Cardiac muscle cell (in vitro differentiated cells and primary cell): ENCODE data around the gene HPGDS. TPM values are rescaled to one million over a fixed set of nuclear protein-coding genes. Genes with fewer than 3 reads are reported as not detected.

ENCODE experiments used
- DNase-seq, 2 donors: peaks; one replicate each; pipeline versions ENCODE4 v3.0.0 to v3.0.0-alpha.2; 2010 to 2017; ENCODE audit warnings: low read depth in 1 of 2, low spot score in 1 of 2
- H3K27ac ChIP-seq: fragments of 200-600 bp; sonication (generic); 2 replicates; pipeline ENCODE4 v1.5.1; 2016
- H3K27me3 ChIP-seq: fragments of 200-600 bp; sonication (generic); 2 replicates; pipeline ENCODE4 v1.6.0; 2016; ENCODE audit warnings: control low read depth
- H3K36me3 ChIP-seq: fragments of 200-600 bp; sonication (generic); 2 replicates; pipeline ENCODE4 v1.5.1; 2016; ENCODE audit warnings: control low read depth
- H3K4me1 ChIP-seq: fragments of 200-600 bp; sonication (generic); 2 replicates; pipeline ENCODE4 v1.8.1; 2017; ENCODE audit warnings: low read depth, mild to moderate bottlenecking, mixed run types
- H3K4me3 ChIP-seq: fragments of 200-600 bp; sonication (generic); 2 replicates; pipeline ENCODE4 v1.5.1; 2016; ENCODE audit warnings: mild to moderate bottlenecking
- H3K9me3 ChIP-seq: fragments of 200-600 bp; sonication (generic); 2 replicates; pipeline ENCODE4 v1.5.1; 2017; ENCODE audit warnings: low read depth, mild to moderate bottlenecking, control low read depth
- CTCF ChIP-seq: IDR thresholded peaks from 2 replicates; pipeline ENCODE4 v1.5.1; 2012; ENCODE audit warnings: low read depth, mild to moderate bottlenecking, low read length
- polyA plus RNA-seq: library from polyadenylated mRNA; unstranded; fragments of >200 nt; fragmentation: Nextera tagmentation; extraction: Ambion mirVana; gene quantifications from 2 replicates; pipeline ENCODE4 v1.2.1, GENCODE V29; 2016
- total RNA-seq: library from RNA; depleted of rRNA; stranded (reverse); fragments of >200 nt; gene quantifications from 2 replicates; pipeline ENCODE4 v1.2.3, GENCODE V29; 2016

The HPGDS gene
- total and polyA plus RNA-seq, 2 experiments from 2014 or later = not detected

- Histone ChIP-seq H3K4me1 (no peaks in the 10 kb centered on the region), H3K27ac (no peak overlapping the region), H3K36me3 (no peaks in the 10 kb centered on the region), H3K27me3 (no peaks in the 10 kb centered on the region), H3K4me3 (no peak overlapping the region), H3K9me3 (no peaks in the 10 kb centered on the region)
- no peak for TF ChIP-seq CTCF
- no peak for DNase-seq
These were observed 28.1 kb upstream of the HPGDS start for GRCh38 chr4:94370533-94371254.

- no peaks in the 10 kb centered on the region for H3K27me3 ChIP-seq
These were observed 26.4 kb upstream of the HPGDS start for GRCh38 chr4:94369046-94369445.

GRCh38 chr4:94368459-94368858 lies 25.8 kb upstream of the HPGDS start:
- Histone ChIP-seq H3K36me3 (no peaks in the 10 kb centered on the region), H3K27ac (no peak overlapping the region), H3K9me3 (no peaks in the 10 kb centered on the region), H3K27me3 (no peaks in the 10 kb centered on the region), H3K4me1 (no peaks in the 10 kb centered on the region), H3K4me3 (no peak overlapping the region)
- no peak for TF ChIP-seq CTCF
- DNase-seq = no peak

More at GRCh38 chr4:94369046-94369445, 26.4 kb upstream of the HPGDS start:
- Histone ChIP-seq H3K36me3 (no peaks in the 10 kb centered on the region), H3K27ac (no peak overlapping the region), H3K4me1 (no peaks in the 10 kb centered on the region), H3K9me3 (no peaks in the 10 kb centered on the region), H3K4me3 (no peak overlapping the region)
- no peak for TF ChIP-seq CTCF
- DNase-seq = no peak

GRCh38 chr4:94365304-94365703 lies 22.7 kb upstream of the HPGDS start:
- Histone ChIP-seq H3K27me3 (no peaks in the 10 kb centered on the region), H3K9me3 (no peaks in the 10 kb centered on the region), H3K36me3 (no peaks in the 10 kb centered on the region), H3K4me3 (no peak overlapping the region), H3K27ac (no peak overlapping the region), H3K4me1 (no peaks in the 10 kb centered on the region)
- DNase-seq = no peak
- no peak for TF ChIP-seq CTCF

GRCh38 chr4:94364527-94364926 lies 21.9 kb upstream of the HPGDS start:
- Histone ChIP-seq H3K9me3 (no peaks in the 10 kb centered on the region), H3K36me3 (no peaks in the 10 kb centered on the region), H3K27ac (no peak overlapping the region), H3K4me1 (no peaks in the 10 kb centered on the region), H3K4me3 (no peak overlapping the region), H3K27me3 (no peaks in the 10 kb centered on the region)
- DNase-seq = no peak
- no peak for TF ChIP-seq CTCF
